GM20000 (cell line): ENCODE measurements around the gene GTF2IRD1.
"Not testable (repeated sequence)": the region's sequence is repeated elsewhere in the genome, so short reads cannot be mapped to it uniquely, and the experiment has no call there.

Experiments used
- DNase-seq: peaks from one replicate; pipeline ENCODE4 v3.0.0; 2012; ENCODE audit warnings: low spot score
- CTCF ChIP-seq: IDR thresholded peaks from 2 replicates; pipeline ENCODE4 v1.5.1; 2012; ENCODE audit warnings: mild to moderate bottlenecking, control low read depth; ENCODE audit errors: extremely low read depth, missing control alignments

GTF2IRD1 gene

GRCh38 chr7:74495112-74496086, 41.7 kb downstream of the GTF2IRD1 start:
- TF ChIP-seq CTCF: no peak
- no peak for DNase-seq

- DNase-seq: no peak
- no peak for TF ChIP-seq CTCF
These were observed 42.6 kb downstream of the GTF2IRD1 start for GRCh38 chr7:74496272-74496671.

GRCh38 chr7:74496773-74497172, 43.1 kb downstream of the GTF2IRD1 start:
- not testable (repeated sequence) for DNase-seq

- no peak for TF ChIP-seq CTCF
- DNase-seq: no peak
These were observed 44.6 kb downstream of the GTF2IRD1 start for GRCh38 chr7:74498354-74498753.

GRCh38 chr7:74498996-74499834, 45.5 kb downstream of the GTF2IRD1 start:
- DNase-seq: no peak

GRCh38 chr7:74499835-74500388, 46.2 kb downstream of the GTF2IRD1 start:
- no peak for TF ChIP-seq CTCF
- DNase-seq: no peak

More at GRCh38 chr7:74498996-74499834, 45.5 kb downstream of the GTF2IRD1 start:
- TF ChIP-seq CTCF: no peak

- TF ChIP-seq CTCF: no peak
- no peak for DNase-seq
These were observed 47.6 kb downstream of the GTF2IRD1 start for GRCh38 chr7:74501298-74501697.
